Mesendoderm (in vitro differentiated cells): ENCODE results near the gene ADGRG6.

Source experiments
- DNase-seq: peaks from one replicate; pipeline ENCODE4 v3.0.0; 2013
- H2AK5ac ChIP-seq: 2 replicates; pipeline ENCODE4 v1.6.1; 2013; ENCODE audit warnings: low read length, inconsistent platforms
- H2BK120ac ChIP-seq: 2 replicates; pipeline ENCODE4 v1.6.1; 2013; ENCODE audit warnings: low read depth, mild to moderate bottlenecking, low read length, moderate library complexity, mixed read lengths
- H2BK15ac ChIP-seq: replicated peaks from 2 replicates; pipeline ENCODE4 v1.6.1; 2013; ENCODE audit warnings: low read depth, mild to moderate bottlenecking, moderate library complexity
- H2BK5ac ChIP-seq: 2 replicates; pipeline ENCODE4 v1.6.1; 2013; ENCODE audit warnings: low read length, inconsistent platforms
- H3K18ac ChIP-seq: 2 replicates; pipeline ENCODE4 v1.6.1; 2013; ENCODE audit warnings: mild to moderate bottlenecking, low read length, mixed read lengths
- H3K23ac ChIP-seq: one replicate; pipeline ENCODE4 v1.6.1; 2013; ENCODE audit warnings: low read length
- H3K27ac ChIP-seq: 2 replicates; pipeline ENCODE4 v1.5.1; 2013; ENCODE audit warnings: low read depth, mild to moderate bottlenecking, inconsistent platforms, low read length, moderate library complexity
- H3K27me3 ChIP-seq: 2 replicates; pipeline ENCODE4 v1.6.1; 2013; ENCODE audit warnings: low read length, control low read depth, mild to moderate bottlenecking, inconsistent platforms; ENCODE audit not compliant: insufficient read depth, poor library complexity
- H3K36me3 ChIP-seq: 2 replicates; pipeline ENCODE4 v1.6.1; 2013; ENCODE audit warnings: low read length, inconsistent platforms; ENCODE audit not compliant: control insufficient read depth, insufficient read depth
- H3K4ac ChIP-seq: one replicate; pipeline ENCODE4 v1.6.1; 2013; ENCODE audit warnings: low read depth, mild to moderate bottlenecking, low read length, moderate library complexity
- H3K4me1 ChIP-seq: 2 replicates; pipeline ENCODE4 v1.6.1; 2013; ENCODE audit warnings: low read depth, low read length, inconsistent platforms; ENCODE audit not compliant: control insufficient read depth
- H3K4me2 ChIP-seq: 2 replicates; pipeline ENCODE4 v1.6.1; 2013; ENCODE audit warnings: low read length
- H3K4me3 ChIP-seq: 2 replicates; pipeline ENCODE4 v1.5.1; 2013; ENCODE audit warnings: mild to moderate bottlenecking, low read length
- H3K56ac ChIP-seq: one replicate; pipeline ENCODE4 v1.6.1; 2013; ENCODE audit warnings: low read length
- H3K79me1 ChIP-seq: 2 replicates; pipeline ENCODE4 v1.6.1; 2013; ENCODE audit warnings: low read length, inconsistent platforms
- H3K79me2 ChIP-seq: 2 replicates; pipeline ENCODE4 v1.6.1; 2013; ENCODE audit warnings: mild to moderate bottlenecking, low read length; ENCODE audit not compliant: control insufficient read depth, insufficient read depth
- H3K9ac ChIP-seq: 2 replicates; pipeline ENCODE4 v1.6.1; 2013; ENCODE audit warnings: low read length, inconsistent platforms
- H4K5ac ChIP-seq: one replicate; pipeline ENCODE4 v1.6.1; 2013; ENCODE audit warnings: low read length
- H4K8ac ChIP-seq: one replicate; pipeline ENCODE4 v1.6.1; 2013; ENCODE audit warnings: low read depth, mild to moderate bottlenecking, control low read depth, low read length, moderate library complexity
- WGBS: extraction: QIAGEN DNeasy Blood & Tissue Kit; methylation state at CpG from one replicate; pipeline ENCODE4 v1.1.7; 2013; ENCODE audit warnings: low lambda C conversion rate, missing lambda C conversion rate; ENCODE audit not compliant: insufficient coverage; ENCODE audit errors: extremely low coverage; 5-methylcytosine and 5-hydroxymethylcytosine counted together

Gene ADGRG6

DNA sequence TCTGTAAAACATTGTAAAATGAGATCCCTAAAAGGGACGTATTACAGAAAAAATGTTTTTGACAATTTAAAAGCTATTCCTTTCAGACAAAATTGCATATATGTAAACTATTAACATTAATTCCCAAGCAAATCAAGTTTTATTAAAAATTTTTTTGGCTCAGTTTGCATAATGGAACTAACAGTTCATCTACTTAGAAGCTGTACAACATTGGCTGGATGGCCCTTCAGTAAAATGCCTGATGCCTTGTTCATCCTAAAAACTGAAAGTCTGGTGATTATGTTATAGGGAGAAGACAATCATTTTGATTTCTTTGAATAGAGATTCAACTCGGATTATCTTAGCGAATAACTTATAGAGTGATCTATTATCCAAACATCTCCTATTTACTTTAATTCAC is 52.8 kb downstream of the ADGRG6 start:
- Histone ChIP-seq H4K8ac (no peak overlapping the region), H2BK5ac (no peak overlapping the region), H2BK120ac (no peak overlapping the region), H3K79me2 (no peaks in the 10 kb centered on the region), H3K4me2 (no peak overlapping the region), H3K4me1 (no peaks in the 10 kb centered on the region), H3K79me1 (no peaks in the 10 kb centered on the region), H3K36me3 (no peaks in the 10 kb centered on the region), H3K18ac (no peak overlapping the region), H3K9ac (no peak overlapping the region), H3K27me3 (no peaks in the 10 kb centered on the region), H2BK15ac (no peak overlapping the region), H2AK5ac (no peak overlapping the region), H3K56ac (no peak overlapping the region), H3K4me3 (no peak overlapping the region), H4K5ac (no peak overlapping the region), H3K4ac (no peak overlapping the region), H3K27ac (no peak overlapping the region), H3K23ac (no peak overlapping the region)
- no peak for DNase-seq
- WGBS, result no CpG with 5 or more reads among the region's 3 CpGs

DNA sequence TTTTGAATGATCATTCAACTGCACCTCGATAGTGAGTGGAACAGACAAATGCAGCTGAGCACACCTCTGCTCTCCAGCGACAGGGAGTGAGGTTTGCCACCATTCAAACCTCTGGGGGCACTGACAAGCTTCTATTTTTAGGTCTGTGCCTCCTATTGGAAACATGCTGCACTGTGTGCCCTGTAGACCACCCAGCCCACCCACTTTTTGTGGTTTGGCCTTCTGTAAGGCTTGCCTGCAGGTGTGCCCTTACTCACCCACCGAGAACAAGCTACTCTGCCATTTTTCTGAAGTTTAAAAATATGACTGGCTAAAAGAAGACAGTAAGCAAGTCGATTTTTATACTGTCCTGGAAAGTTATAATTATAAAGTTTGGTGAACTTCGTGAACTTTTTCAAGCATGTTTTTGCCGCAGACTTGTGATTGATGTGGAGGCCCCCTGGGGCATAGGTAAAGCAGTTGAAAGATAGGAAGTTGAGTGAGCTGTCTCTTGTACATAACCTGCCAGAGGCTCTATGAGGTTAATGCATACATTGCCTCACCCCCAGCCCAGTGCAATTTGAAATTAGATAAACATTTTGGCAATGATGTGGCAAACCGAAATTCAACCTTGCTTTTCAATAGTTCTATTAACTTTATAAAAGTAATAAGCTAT is 53.8 kb downstream of the ADGRG6 start:
- Histone ChIP-seq H3K9ac (no peak overlapping the region), H2BK120ac (no peak overlapping the region), H3K27ac (no peak overlapping the region), H3K4me1 (no peaks in the 10 kb centered on the region), H2AK5ac (no peak overlapping the region), H4K5ac (no peak overlapping the region), H3K18ac (no peak overlapping the region), H3K4me3 (no peak overlapping the region), H3K79me1 (no peaks in the 10 kb centered on the region), H4K8ac (no peak overlapping the region), H3K36me3 (no peaks in the 10 kb centered on the region), H3K56ac (no peak overlapping the region), H2BK15ac (no peak overlapping the region), H3K27me3 (no peaks in the 10 kb centered on the region), H3K4ac (no peak overlapping the region), H3K23ac (no peak overlapping the region), H3K79me2 (no peaks in the 10 kb centered on the region), H2BK5ac (no peak overlapping the region), H3K4me2 (no peak overlapping the region)
- no peak for DNase-seq
- WGBS, result no CpG with 5 or more reads among the region's 7 CpGs

DNA sequence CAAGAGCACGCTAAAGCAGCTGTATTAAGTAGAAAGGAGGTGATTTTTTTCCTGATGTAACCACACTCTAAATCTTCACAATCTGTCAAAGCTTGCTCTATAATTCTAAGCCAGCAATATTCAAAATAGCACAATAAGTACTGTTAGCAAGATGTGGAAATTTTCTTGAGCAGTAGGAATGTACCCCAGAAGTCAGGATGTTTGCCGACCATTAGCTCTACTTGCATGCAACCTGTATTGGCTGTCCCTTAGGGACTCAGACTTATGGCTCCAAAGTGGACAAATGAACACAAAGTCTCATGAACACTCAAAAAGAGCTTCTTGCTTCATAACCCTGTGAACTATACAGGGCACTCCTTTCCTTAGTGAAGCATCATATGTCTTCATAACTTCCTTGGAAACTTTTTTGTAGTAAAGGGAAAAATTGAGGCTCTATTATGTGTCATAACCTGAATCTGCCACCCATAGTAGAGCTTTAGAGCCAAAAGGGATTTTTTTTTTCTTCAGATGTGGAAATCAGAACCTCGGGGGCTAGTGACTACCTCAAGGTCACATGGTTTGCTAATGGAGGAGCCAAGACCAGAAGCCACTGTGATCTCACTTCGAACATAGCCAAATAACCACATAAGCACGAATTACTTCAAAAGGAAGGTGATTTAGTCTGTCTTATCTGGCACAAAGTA is 54.5 kb downstream of the ADGRG6 start:
- Histone ChIP-seq H2BK5ac (no peak overlapping the region), H4K8ac (no peak overlapping the region), H3K4me3 (no peak overlapping the region), H2AK5ac (no peak overlapping the region), H3K18ac (no peak overlapping the region), H3K4ac (no peak overlapping the region), H3K23ac (no peak overlapping the region), H3K56ac (no peak overlapping the region), H3K9ac (no peak overlapping the region), H3K4me1 (no peaks in the 10 kb centered on the region), H3K4me2 (no peak overlapping the region), H2BK15ac (no peak overlapping the region), H3K27me3 (no peaks in the 10 kb centered on the region), H4K5ac (no peak overlapping the region), H3K36me3 (no peaks in the 10 kb centered on the region), H2BK120ac (no peak overlapping the region), H3K79me1 (no peaks in the 10 kb centered on the region), H3K27ac (no peak overlapping the region), H3K79me2 (no peaks in the 10 kb centered on the region)
- DNase-seq, result no peak
- WGBS, result no CpG with 5 or more reads among the region's 5 CpGs

DNA sequence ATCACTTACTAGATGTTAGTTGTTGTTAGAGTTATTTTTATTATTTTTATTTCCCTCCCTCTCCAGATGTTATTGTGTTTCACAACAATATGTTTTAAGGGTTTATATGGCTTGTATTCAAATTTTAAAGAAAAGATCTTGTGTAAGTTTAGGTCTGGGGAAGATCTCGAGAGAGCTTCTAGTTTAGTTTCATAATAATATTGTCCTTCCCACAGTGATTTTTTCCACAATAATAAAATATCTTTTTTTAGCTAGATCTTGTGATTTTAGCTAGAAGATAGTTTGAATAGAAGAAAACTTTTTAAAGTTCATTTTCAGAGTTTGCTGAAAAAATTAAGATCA is 55.0 kb downstream of the ADGRG6 start:
- no peaks in the 10 kb centered on the region for H3K27me3 ChIP-seq
- H3K79me2 ChIP-seq, result no peaks in the 10 kb centered on the region
- no peak overlapping the region for H3K18ac ChIP-seq
- H2AK5ac ChIP-seq, result no peak overlapping the region
- H3K23ac ChIP-seq, result no peak overlapping the region
- no peak overlapping the region for H2BK5ac ChIP-seq
- H3K4me2 ChIP-seq, result no peak overlapping the region
- no peaks in the 10 kb centered on the region for H3K79me1 ChIP-seq
- no peaks in the 10 kb centered on the region for H3K36me3 ChIP-seq
- H4K8ac ChIP-seq, result no peak overlapping the region
- H3K27ac ChIP-seq, result no peak overlapping the region
- H3K4me3 ChIP-seq, result no peak overlapping the region
- WGBS, result no CpG with 5 or more reads among the region's 1 CpG
- no peak overlapping the region for H2BK120ac ChIP-seq
- no peak overlapping the region for H4K5ac ChIP-seq
- no peaks in the 10 kb centered on the region for H3K4me1 ChIP-seq
- no peak overlapping the region for H2BK15ac ChIP-seq
- no peak for DNase-seq
- no peak overlapping the region for H3K9ac ChIP-seq
- no peak overlapping the region for H3K4ac ChIP-seq
- no peak overlapping the region for H3K56ac ChIP-seq

DNA sequence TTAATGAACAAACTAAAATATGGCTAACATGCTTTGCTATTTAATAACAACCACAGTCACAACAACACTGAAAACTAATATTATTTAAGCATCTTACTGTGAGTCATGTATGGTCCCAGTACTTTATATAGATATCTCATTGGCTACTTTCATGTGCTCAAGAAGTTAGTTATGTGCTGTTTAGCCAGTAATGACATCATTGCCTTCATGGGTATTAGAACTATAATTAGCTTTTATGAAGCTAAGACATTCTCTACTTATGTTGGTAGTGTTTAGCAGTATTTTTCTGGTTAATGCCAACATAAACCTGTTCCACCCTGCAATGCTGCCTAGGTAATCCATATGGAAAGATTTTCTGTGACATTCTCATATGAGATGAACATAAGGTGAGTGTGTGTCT is 56.1 kb downstream of the ADGRG6 start:
- no peak overlapping the region for H2BK120ac ChIP-seq
- H3K27me3 ChIP-seq, result no peaks in the 10 kb centered on the region
- H2BK15ac ChIP-seq, result no peak overlapping the region
- no peak overlapping the region for H3K56ac ChIP-seq
- H3K9ac ChIP-seq, result no peak overlapping the region
- H3K23ac ChIP-seq, result no peak overlapping the region
- no peaks in the 10 kb centered on the region for H3K36me3 ChIP-seq
- no peak overlapping the region for H3K4me3 ChIP-seq
- no peak overlapping the region for H4K8ac ChIP-seq
- H3K27ac ChIP-seq, result no peak overlapping the region
- H3K4ac ChIP-seq, result no peak overlapping the region
- H3K79me2 ChIP-seq, result no peaks in the 10 kb centered on the region
- no peak overlapping the region for H3K18ac ChIP-seq
- H3K4me1 ChIP-seq, result no peaks in the 10 kb centered on the region
- H4K5ac ChIP-seq, result no peak overlapping the region
- no peak overlapping the region for H2AK5ac ChIP-seq
- no peak for DNase-seq
- no peaks in the 10 kb centered on the region for H3K79me1 ChIP-seq
- no peak overlapping the region for H2BK5ac ChIP-seq
- no peak overlapping the region for H3K4me2 ChIP-seq
